Activated CD8-positive, alpha-beta T cell treated with anti-CD3 and anti-CD28 coated beads, Interleukin-2, amount 10 ng/mL, durations not matched to agents 7 days and 5 days (primary cell): Measurements from ENCODE around the gene CPEB4. TPM values are rescaled to one million over a fixed set of nuclear protein-coding genes. Genes with fewer than 3 reads are reported as not detected.

Experiments used
- ATAC-seq: fragments of 150-1000 bp; cut with Tn5 transposase; one replicate; pipeline ENCODE4 v1.10.0; 2021; ENCODE audit warnings: moderate library complexity
- CTCF ChIA-PET: fragments of 350-600 bp; sonication (Branson Sonifier 250); formaldehyde crosslinking; loops from one replicate; lab custom pipeline; 2021; ENCODE audit warnings: antibody characterized with exemption; lab: Charles Lee
- POLR2A ChIA-PET: fragments of 350-600 bp; sonication (Branson Sonifier 250); formaldehyde crosslinking; loops from one replicate; lab custom pipeline; 2021; ENCODE audit warnings: antibody characterized with exemption; lab: Charles Lee
- DNase-seq: peaks from one replicate; pipeline ENCODE4 v3.0.0-alpha.2; 2020
- H3K27ac Mint-ChIP-seq: one replicate; pipeline ENCODE4 v1.8.0; 2021; ENCODE audit warnings: mild to moderate bottlenecking, mixed read lengths
- H3K27me3 Mint-ChIP-seq: one replicate; pipeline ENCODE4 v1.8.0; 2021; ENCODE audit warnings: low read depth, mixed read lengths
- H3K36me3 Mint-ChIP-seq: one replicate; pipeline ENCODE4 v1.8.0; 2021; ENCODE audit warnings: low read depth, mixed read lengths
- H3K4me1 Mint-ChIP-seq: one replicate; pipeline ENCODE4 v1.8.0; 2021; ENCODE audit warnings: low read depth, mixed read lengths
- H3K4me3 Mint-ChIP-seq: one replicate; pipeline ENCODE4 v1.8.0; 2021; ENCODE audit warnings: mild to moderate bottlenecking, mixed read lengths
- H3K9me3 Mint-ChIP-seq: one replicate; pipeline ENCODE4 v1.8.0; 2022; ENCODE audit warnings: mixed read lengths; ENCODE audit not compliant: insufficient read depth
- total RNA-seq, 2 experiments: library from RNA; stranded (reverse); gene quantifications; one replicate each; pipeline ENCODE4 v1.2.3, GENCODE V29; 2021

Gene CPEB4
- total RNA-seq, 2 experiments from 2014 or later, result 10.5 to 12.3 TPM

GRCh38 chr5:173891308-173892116 lies 3.4 kb downstream of the CPEB4 start:
- peaks cover 13% of the 10 kb centered on the region for H3K36me3 Mint-ChIP-seq
- no peak for ATAC-seq
- POLR2A ChIA-PET, result no interaction called here

GRCh38 chr5:173893192-173893561 lies 5.0 kb downstream of the CPEB4 start:
- ATAC-seq (no peak), DNase-seq (no peak)
- Mint-ChIP-seq H3K9me3 (no peaks in the 10 kb centered on the region), H3K27ac (no peak overlapping the region), H3K27me3 (no peaks in the 10 kb centered on the region), H3K4me3 (no peak overlapping the region), H3K4me1 (peaks cover 36% of the 10 kb centered on the region), H3K36me3 (peaks cover 12% of the 10 kb centered on the region)
- CTCF ChIA-PET, result interaction anchor here (0.7 to 1.9 kb wide), 3 partner anchors 11 to 40 kb away, joined by 3 to 10 read pairs (median 5); no protein-coding TSS in a partner anchor
- POLR2A ChIA-PET, result no interaction called here

More at GRCh38 chr5:173891308-173892116, 3.4 kb downstream of the CPEB4 start:
- no peak for DNase-seq
- CTCF ChIA-PET, result interaction anchor here (0.7 to 5.0 kb wide), 4 partner anchors 24 to 275 kb away, joined by 3 to 29 read pairs (median 6); partner anchors contain the start of gene BOD1
- H3K27ac Mint-ChIP-seq, result no peak overlapping the region
- peak overlapping the region; percentile 23 for H3K4me3 Mint-ChIP-seq
- peaks cover 48% of the 10 kb centered on the region for H3K4me1 Mint-ChIP-seq
- no peaks in the 10 kb centered on the region for H3K27me3 Mint-ChIP-seq
- no peaks in the 10 kb centered on the region for H3K9me3 Mint-ChIP-seq

- H3K36me3 Mint-ChIP-seq, result peaks cover 8% of the 10 kb centered on the region
- H3K27ac Mint-ChIP-seq, result no peak overlapping the region
- POLR2A ChIA-PET, result no interaction called here
- H3K9me3 Mint-ChIP-seq, result no peaks in the 10 kb centered on the region
- CTCF ChIA-PET, result interaction anchor here (1.0 kb wide), 1 partner anchor 30 kb away, joined by 6 read pairs; no protein-coding TSS in a partner anchor
- ATAC-seq (no peak), DNase-seq (no peak)
- peaks cover 20% of the 10 kb centered on the region for H3K4me1 Mint-ChIP-seq
- no peak overlapping the region for H3K4me3 Mint-ChIP-seq
- H3K27me3 Mint-ChIP-seq, result no peaks in the 10 kb centered on the region
Observed at GRCh38 chr5:173895401-173896165, 7.4 kb downstream of the CPEB4 start.

DNA sequence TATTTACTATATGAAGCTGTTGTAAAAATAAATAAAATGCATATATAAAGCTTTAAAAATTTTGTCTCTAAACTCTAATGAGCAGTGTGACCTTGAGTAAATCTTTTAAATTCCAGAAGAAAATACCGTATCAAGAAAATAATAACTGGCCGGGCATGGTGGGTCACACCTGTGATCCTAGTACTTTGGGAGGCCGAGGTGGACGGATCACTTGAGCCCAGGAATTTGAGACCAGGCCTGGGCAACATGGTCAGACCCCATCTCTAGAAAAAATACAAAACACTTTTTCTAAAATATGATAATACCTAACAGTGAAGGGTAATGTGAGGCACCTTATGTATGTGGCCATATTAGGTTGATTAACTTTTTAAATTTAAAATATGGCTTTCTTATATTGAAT lies 8.5 kb downstream of the CPEB4 start:
- H3K4me1 Mint-ChIP-seq, result peaks cover 11% of the 10 kb centered on the region
- H3K36me3 Mint-ChIP-seq, result no peaks in the 10 kb centered on the region
- no peak for DNase-seq
- ChIA-PET CTCF (interaction anchor here (1.2 kb wide), 1 partner anchor 281 kb away, joined by 4 read pairs; the partner anchor contains the start of gene BOD1), POLR2A (no interaction called here)
- H3K9me3 Mint-ChIP-seq, result no peaks in the 10 kb centered on the region
- no peak overlapping the region for H3K27ac Mint-ChIP-seq
- H3K27me3 Mint-ChIP-seq, result no peaks in the 10 kb centered on the region
- ATAC-seq, result no peak
- no peak overlapping the region for H3K4me3 Mint-ChIP-seq

DNA sequence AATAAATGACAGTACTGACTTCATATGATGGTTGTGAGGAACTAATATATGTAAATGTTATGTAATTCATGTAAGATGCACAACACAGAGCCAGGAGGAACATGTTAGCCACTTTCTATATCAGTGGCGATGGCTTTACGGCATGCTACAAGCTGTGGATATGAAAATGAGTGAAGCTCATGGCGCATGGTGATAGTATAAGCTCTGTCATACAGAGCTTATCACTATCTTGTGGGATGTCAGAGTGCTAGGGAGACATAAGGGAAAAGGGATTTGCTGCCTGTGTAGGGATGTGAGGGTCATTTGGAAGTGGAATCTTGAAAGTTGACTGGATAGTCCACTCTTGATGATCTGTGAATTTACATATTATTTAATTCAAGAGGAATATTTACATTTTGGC lies 13.6 kb downstream of the CPEB4 start:
- Mint-ChIP-seq H3K4me3 (no peak overlapping the region), H3K4me1 (peaks cover 7% of the 10 kb centered on the region), H3K27me3 (no peaks in the 10 kb centered on the region), H3K36me3 (no peaks in the 10 kb centered on the region), H3K27ac (no peak overlapping the region), H3K9me3 (no peaks in the 10 kb centered on the region)
- DNase-seq, result no peak
- ATAC-seq, result no peak
- ChIA-PET CTCF (interaction anchor here (0.6 to 1.6 kb wide), 2 partner anchors 14 to 24 kb away, joined by 3 to 4 read pairs; partner anchors contain the start of gene CPEB4), POLR2A (no interaction called here)

DNA sequence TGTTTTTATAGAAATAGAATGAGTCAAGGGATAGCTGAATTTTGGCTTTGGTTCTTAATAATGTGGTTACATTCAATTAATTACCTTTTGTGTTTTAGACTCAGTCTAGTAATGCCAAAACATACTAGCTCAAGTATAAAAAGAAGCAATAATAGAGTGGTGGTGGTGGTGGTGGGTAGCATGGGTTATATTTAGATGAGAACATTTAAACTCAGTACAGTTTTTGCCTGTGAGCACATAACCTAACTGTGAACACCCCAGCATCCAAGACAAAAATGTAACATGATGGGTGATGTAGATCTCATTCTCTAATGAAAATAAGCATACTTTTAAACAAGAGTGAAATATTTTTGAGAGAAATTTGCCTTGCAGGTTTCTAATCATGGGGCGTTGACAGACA lies 14.2 kb downstream of the CPEB4 start:
- ATAC-seq, result no peak
- DNase-seq, result no peak
- ChIA-PET CTCF (interaction anchor here (1.6 to 1.9 kb wide), 3 partner anchors 12 to 23 kb away, joined by 4 to 7 read pairs (median 4); partner anchors contain the start of gene CPEB4), POLR2A (no interaction called here)
- Mint-ChIP-seq H3K36me3 (no peaks in the 10 kb centered on the region), H3K4me1 (peaks cover 7% of the 10 kb centered on the region), H3K9me3 (no peaks in the 10 kb centered on the region), H3K27ac (no peak overlapping the region), H3K27me3 (no peaks in the 10 kb centered on the region), H3K4me3 (no peak overlapping the region)

GRCh38 chr5:173902743-173903142 lies 14.6 kb downstream of the CPEB4 start:
- CTCF ChIA-PET, result interaction anchor here (1.1 to 1.9 kb wide), 3 partner anchors 9 to 23 kb away, joined by 3 to 7 read pairs (median 4); no protein-coding TSS in a partner anchor

GRCh38 chr5:173903396-173904140 lies 15.4 kb downstream of the CPEB4 start:
- ChIA-PET POLR2A (interaction anchor here (1.3 kb wide), 1 partner anchor 16 kb away, joined by 3 read pairs; the partner anchor contains the start of gene CPEB4), CTCF (interaction anchor here (1.1 to 2.1 kb wide), 4 partner anchors 8 to 22 kb away, joined by 3 to 10 read pairs (median 6); no protein-coding TSS in a partner anchor)
- Mint-ChIP-seq H3K4me1 (peaks cover 7% of the 10 kb centered on the region), H3K27me3 (no peaks in the 10 kb centered on the region), H3K4me3 (no peak overlapping the region), H3K9me3 (no peaks in the 10 kb centered on the region), H3K27ac (no peak overlapping the region), H3K36me3 (no peaks in the 10 kb centered on the region)
- DNase-seq (no peak), ATAC-seq (no peak)

More at GRCh38 chr5:173902743-173903142, 14.6 kb downstream of the CPEB4 start:
- no peak for ATAC-seq
- Mint-ChIP-seq H3K27me3 (no peaks in the 10 kb centered on the region), H3K27ac (no peak overlapping the region), H3K36me3 (no peaks in the 10 kb centered on the region), H3K4me3 (no peak overlapping the region), H3K4me1 (peaks cover 7% of the 10 kb centered on the region), H3K9me3 (no peaks in the 10 kb centered on the region)
- POLR2A ChIA-PET, result interaction anchor here (1.3 kb wide), 1 partner anchor 15 kb away, joined by 3 read pairs; the partner anchor contains the start of gene CPEB4
- no peak for DNase-seq

DNA sequence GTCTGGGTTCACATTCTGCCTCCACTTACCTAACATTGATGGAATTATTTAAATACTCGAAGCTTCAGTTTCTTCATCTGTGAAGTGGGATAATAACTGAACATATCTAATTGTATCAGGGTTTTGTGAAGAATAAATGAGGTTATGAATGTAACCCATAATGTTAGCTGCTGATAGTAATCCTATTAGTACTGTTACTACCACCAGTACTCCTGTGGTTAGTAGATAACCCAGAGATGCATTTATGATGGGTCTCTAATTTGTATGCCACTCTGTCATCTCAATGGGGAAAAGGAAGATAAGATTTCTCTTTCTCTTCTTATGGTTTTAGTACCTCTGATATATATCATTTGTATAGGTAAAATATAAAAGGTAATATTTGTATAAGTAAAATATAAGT lies 16.0 kb downstream of the CPEB4 start:
- H3K27ac Mint-ChIP-seq, result no peak overlapping the region
- no peaks in the 10 kb centered on the region for H3K9me3 Mint-ChIP-seq
- no peaks in the 10 kb centered on the region for H3K27me3 Mint-ChIP-seq
- ATAC-seq (no peak), DNase-seq (no peak)
- ChIA-PET POLR2A (interaction anchor here (1.3 kb wide), 1 partner anchor 16 kb away, joined by 3 read pairs; the partner anchor contains the start of gene CPEB4), CTCF (interaction anchor here (1.6 to 2.1 kb wide), 3 partner anchors 10 to 21 kb away, joined by 4 to 10 read pairs (median 7); no protein-coding TSS in a partner anchor)
- no peaks in the 10 kb centered on the region for H3K36me3 Mint-ChIP-seq
- no peak overlapping the region for H3K4me3 Mint-ChIP-seq
- peaks cover 7% of the 10 kb centered on the region for H3K4me1 Mint-ChIP-seq

DNA sequence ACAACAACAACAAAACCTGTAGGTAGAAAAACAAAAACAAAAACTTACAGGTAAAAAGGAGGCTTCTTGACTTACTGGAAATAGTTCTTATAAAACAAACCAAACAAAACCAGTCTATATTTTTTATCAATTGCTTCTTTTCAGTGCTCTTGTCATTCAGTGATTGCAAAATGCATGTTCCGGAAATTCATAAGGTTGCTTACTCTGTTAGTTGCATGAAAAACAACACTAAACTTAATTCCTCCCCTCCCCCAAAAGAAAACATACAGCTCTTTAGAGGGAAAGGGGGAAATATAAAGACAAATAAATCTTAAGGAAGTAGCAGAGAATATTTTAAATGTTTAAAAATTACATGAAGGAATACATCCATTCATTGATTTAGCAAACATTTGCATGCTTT lies 19.1 kb downstream of the CPEB4 start:
- no peaks in the 10 kb centered on the region for H3K27me3 Mint-ChIP-seq
- POLR2A ChIA-PET, result no interaction called here
- DNase-seq, result no peak
- no peaks in the 10 kb centered on the region for H3K9me3 Mint-ChIP-seq
- H3K4me3 Mint-ChIP-seq, result no peak overlapping the region
- no peak for ATAC-seq
- H3K36me3 Mint-ChIP-seq, result peaks cover 3% of the 10 kb centered on the region
- no peak overlapping the region for H3K27ac Mint-ChIP-seq
- peaks cover 7% of the 10 kb centered on the region for H3K4me1 Mint-ChIP-seq
- CTCF ChIA-PET, result interaction anchor here (2.1 kb wide), 1 partner anchor 18 kb away, joined by 6 read pairs; no protein-coding TSS in a partner anchor
